Astrocyte (in vitro differentiated cells and primary cell): ENCODE data around the gene PPM1B. TPM values are rescaled to one million over a fixed set of nuclear protein-coding genes. Genes with fewer than 3 reads are reported as not detected.

ENCODE experiments used
- DNase-seq: peaks from one replicate; pipeline ENCODE4 v3.0.0-alpha.2; 2010; ENCODE audit warnings: low read depth
- FAIRE-seq: peaks from 2 replicates; lab custom pipeline; 2011; peaks lifted over from hg19 to GRCh38; lab: Jason Lieb, UNC
- H2AFZ ChIP-seq: 2 replicates; pipeline ENCODE4 v1.6.0; 2012; ENCODE audit warnings: low read depth, low read length, inconsistent platforms
- H3K27ac ChIP-seq: 2 replicates; pipeline ENCODE4 v1.5.1; 2011; ENCODE audit warnings: low read depth, low read length, inconsistent platforms
- H3K27me3 ChIP-seq: 2 replicates; pipeline ENCODE4 v1.6.0; 2011; ENCODE audit warnings: low read length, inconsistent platforms; ENCODE audit not compliant: insufficient read depth
- H3K36me3 ChIP-seq: 2 replicates; pipeline ENCODE4 v1.5.1; 2011; ENCODE audit warnings: low read length, inconsistent platforms; ENCODE audit not compliant: insufficient read depth
- H3K4me1 ChIP-seq: 2 replicates; pipeline ENCODE4 v1.5.1; 2011; ENCODE audit warnings: low read length, inconsistent platforms; ENCODE audit not compliant: insufficient read depth
- H3K4me2 ChIP-seq: 2 replicates; pipeline ENCODE4 v1.6.0; 2012; ENCODE audit warnings: low read length, inconsistent platforms
- H3K4me3 ChIP-seq: 2 replicates; pipeline ENCODE4 v1.5.1; 2011; ENCODE audit warnings: low read depth, mild to moderate bottlenecking, low read length, inconsistent platforms; ENCODE audit not compliant: insufficient read depth
- H3K79me2 ChIP-seq: 2 replicates; pipeline ENCODE4 v1.6.0; 2012; ENCODE audit warnings: mild to moderate bottlenecking, low read length, inconsistent platforms; ENCODE audit not compliant: insufficient read depth
- H3K9ac ChIP-seq: 2 replicates; pipeline ENCODE4 v1.6.0; 2012; ENCODE audit warnings: mild to moderate bottlenecking, low read length, inconsistent platforms
- H3K9me3 ChIP-seq: 2 replicates; pipeline ENCODE4 v1.5.1; 2012; ENCODE audit warnings: low read depth, mild to moderate bottlenecking, low read length, inconsistent platforms; ENCODE audit not compliant: insufficient read depth
- H4K20me1 ChIP-seq: 2 replicates; pipeline ENCODE4 v1.6.0; 2012; ENCODE audit warnings: low read length, inconsistent platforms; ENCODE audit not compliant: insufficient read depth
- H3K27ac Mint-ChIP-seq: one replicate; pipeline ENCODE4 v1.8.0; 2021; ENCODE audit warnings: mild to moderate bottlenecking, mixed read lengths; ENCODE audit not compliant: unreplicated experiment
- H3K27me3 Mint-ChIP-seq: one replicate; pipeline ENCODE4 v1.8.0; 2021; ENCODE audit warnings: low read depth, mixed read lengths; ENCODE audit not compliant: unreplicated experiment
- H3K36me3 Mint-ChIP-seq: one replicate; pipeline ENCODE4 v1.8.0; 2021; ENCODE audit warnings: low read depth, mixed read lengths; ENCODE audit not compliant: unreplicated experiment
- H3K4me1 Mint-ChIP-seq: one replicate; pipeline ENCODE4 v1.8.0; 2021; ENCODE audit warnings: low read depth, mixed read lengths; ENCODE audit not compliant: unreplicated experiment
- H3K4me3 Mint-ChIP-seq: one replicate; pipeline ENCODE4 v1.8.0; 2021; ENCODE audit warnings: mild to moderate bottlenecking, moderate library complexity, mixed read lengths; ENCODE audit not compliant: unreplicated experiment
- H3K9me3 Mint-ChIP-seq: one replicate; pipeline ENCODE4 v1.8.0; 2021; ENCODE audit warnings: mild to moderate bottlenecking, mixed read lengths; ENCODE audit not compliant: unreplicated experiment
- EZH2 ChIP-seq: IDR thresholded peaks from 2 replicates; pipeline ENCODE4 v1.6.1; 2012; ENCODE audit warnings: mild to moderate bottlenecking, low read length, inconsistent platforms; ENCODE audit not compliant: insufficient read depth
- total RNA-seq: library from RNA; stranded (reverse); gene quantifications from 2 replicates; pipeline ENCODE4 v1.2.1, GENCODE V29; 2021
- TF ChIP-seq, protein P1 (sequence below): IDR thresholded peaks from 2 replicates; pipeline ENCODE4 v1.5.1; 2011; ENCODE audit warnings: low read depth, mild to moderate bottlenecking, inconsistent platforms, low read length, moderate library complexity; ENCODE audit not compliant: insufficient read depth

Gene PPM1B
- total RNA-seq, 1 donor from 2014 or later = 39.4 TPM

DNA sequence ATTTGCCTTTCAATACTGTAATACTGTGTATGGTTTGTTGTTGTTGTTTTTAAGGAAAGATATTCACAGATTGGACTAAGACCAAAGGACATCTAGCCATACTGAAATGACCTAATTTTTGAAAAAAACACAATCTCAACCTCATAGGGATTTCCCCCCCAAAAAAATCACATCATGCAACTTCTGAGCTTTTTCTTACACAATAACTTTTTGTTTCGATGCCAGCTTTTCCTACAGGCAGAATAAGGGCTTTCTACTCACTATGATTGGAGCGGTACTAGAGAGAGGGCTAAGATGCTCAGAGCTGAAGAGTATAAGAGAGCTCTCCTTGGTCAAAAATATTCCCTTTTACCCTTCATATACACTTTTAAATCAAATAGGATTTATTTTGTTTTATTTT lies 74.2 kb downstream of the PPM1B start:
- no peak overlapping the region for H2AFZ ChIP-seq
- Mint-ChIP-seq H3K4me3 (no peak overlapping the region), H3K27ac (no peak overlapping the region), H3K4me1 (peaks cover 10% of the 10 kb centered on the region), H3K27me3 (no peaks in the 10 kb centered on the region), H3K9me3 (no peaks in the 10 kb centered on the region), H3K36me3 (no peaks in the 10 kb centered on the region)
- H3K9ac ChIP-seq = no peak overlapping the region
- no peaks in the 10 kb centered on the region for H3K36me3 ChIP-seq
- no peak for DNase-seq
- no peaks in the 10 kb centered on the region for H3K4me1 ChIP-seq
- H3K4me2 ChIP-seq = no peak overlapping the region
- H3K79me2 ChIP-seq = no peaks in the 10 kb centered on the region
- no peaks in the 10 kb centered on the region for H3K27me3 ChIP-seq
- H3K27ac ChIP-seq = no peak overlapping the region
- H3K4me3 ChIP-seq = no peak overlapping the region
- FAIRE-seq = no peak
- no peaks in the 10 kb centered on the region for H4K20me1 ChIP-seq
- TF ChIP-seq, protein P1, sequence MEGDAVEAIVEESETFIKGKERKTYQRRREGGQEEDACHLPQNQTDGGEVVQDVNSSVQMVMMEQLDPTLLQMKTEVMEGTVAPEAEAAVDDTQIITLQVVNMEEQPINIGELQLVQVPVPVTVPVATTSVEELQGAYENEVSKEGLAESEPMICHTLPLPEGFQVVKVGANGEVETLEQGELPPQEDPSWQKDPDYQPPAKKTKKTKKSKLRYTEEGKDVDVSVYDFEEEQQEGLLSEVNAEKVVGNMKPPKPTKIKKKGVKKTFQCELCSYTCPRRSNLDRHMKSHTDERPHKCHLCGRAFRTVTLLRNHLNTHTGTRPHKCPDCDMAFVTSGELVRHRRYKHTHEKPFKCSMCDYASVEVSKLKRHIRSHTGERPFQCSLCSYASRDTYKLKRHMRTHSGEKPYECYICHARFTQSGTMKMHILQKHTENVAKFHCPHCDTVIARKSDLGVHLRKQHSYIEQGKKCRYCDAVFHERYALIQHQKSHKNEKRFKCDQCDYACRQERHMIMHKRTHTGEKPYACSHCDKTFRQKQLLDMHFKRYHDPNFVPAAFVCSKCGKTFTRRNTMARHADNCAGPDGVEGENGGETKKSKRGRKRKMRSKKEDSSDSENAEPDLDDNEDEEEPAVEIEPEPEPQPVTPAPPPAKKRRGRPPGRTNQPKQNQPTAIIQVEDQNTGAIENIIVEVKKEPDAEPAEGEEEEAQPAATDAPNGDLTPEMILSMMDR = no peak
- no peak for TF ChIP-seq EZH2
- H3K9me3 ChIP-seq = no peaks in the 10 kb centered on the region

DNA sequence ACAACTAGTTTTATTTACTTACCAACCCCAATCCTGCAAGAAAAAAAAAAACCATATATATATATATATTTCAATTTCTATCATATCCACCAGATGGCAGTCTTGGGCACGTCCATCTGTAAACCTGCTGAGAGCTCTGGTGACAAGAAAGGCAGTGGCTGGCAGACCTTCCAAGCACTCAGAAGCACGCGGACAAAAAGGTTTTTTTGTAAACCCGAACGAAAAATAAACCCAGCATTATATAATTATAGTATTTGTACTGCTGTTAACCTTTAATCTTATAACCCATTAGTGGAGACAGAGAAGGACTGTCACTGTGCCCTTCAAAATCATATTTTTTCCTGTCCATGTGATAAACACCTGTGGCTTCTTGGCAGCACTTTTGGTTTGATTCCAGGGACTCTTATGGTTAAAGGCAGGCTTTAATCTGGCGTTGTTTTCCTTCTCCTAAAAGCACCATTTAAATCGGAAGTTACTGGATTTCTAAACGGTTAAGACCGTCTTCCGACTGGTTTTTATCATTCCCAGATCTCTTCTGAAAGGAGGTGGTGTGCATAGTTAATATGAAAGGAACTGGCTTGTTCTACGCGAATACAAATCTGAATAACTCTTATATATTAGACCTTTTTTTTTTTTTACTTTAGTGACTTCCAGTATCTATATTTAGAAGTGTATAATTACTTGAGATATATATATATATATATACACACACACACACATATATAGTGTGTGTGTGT lies 75.6 kb downstream of the PPM1B start:
- Histone ChIP-seq H3K4me1 (no peaks in the 10 kb centered on the region), H2AFZ (peak overlapping the region; percentile 1), H3K79me2 (no peaks in the 10 kb centered on the region), H3K27me3 (no peaks in the 10 kb centered on the region), H3K4me2 (peak overlapping the region; percentile 72), H3K4me3 (peak overlapping the region; percentile 22), H3K36me3 (no peaks in the 10 kb centered on the region), H3K9ac (peak overlapping the region; percentile 0), H4K20me1 (no peaks in the 10 kb centered on the region), H3K9me3 (no peaks in the 10 kb centered on the region), H3K27ac (no peak overlapping the region)
- DNase-seq (peak; percentile 44), FAIRE-seq (no peak)
- TF ChIP-seq EZH2 = no peak
- TF ChIP-seq, protein P1 = peak; percentile 53
- Mint-ChIP-seq H3K4me3 (no peak overlapping the region), H3K36me3 (no peaks in the 10 kb centered on the region), H3K27me3 (no peaks in the 10 kb centered on the region), H3K4me1 (peaks cover 10% of the 10 kb centered on the region), H3K9me3 (no peaks in the 10 kb centered on the region), H3K27ac (no peak overlapping the region)
